ENCODE results near the gene NDFIP1.

DNA sequence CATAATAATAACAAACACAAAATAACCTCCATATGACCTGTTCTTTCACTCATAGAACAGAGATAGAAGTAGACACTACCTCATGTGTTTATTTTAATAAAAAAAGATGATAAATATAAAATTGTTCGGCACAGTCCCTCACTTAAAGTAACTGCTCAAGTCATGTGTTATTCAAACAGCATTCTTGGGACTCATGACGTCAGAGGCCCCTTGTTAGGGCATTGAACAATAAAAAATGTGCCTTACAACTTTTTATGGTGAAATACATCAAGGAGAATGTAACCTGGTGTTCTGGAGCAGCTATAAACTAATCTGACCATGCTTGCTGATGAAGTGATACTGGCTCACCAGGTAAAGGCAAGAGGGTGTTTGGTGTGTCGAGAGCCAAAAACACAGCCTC lies 12.2 kb upstream of the NDFIP1 start:
- TF ChIP-seq, protein P1, sequence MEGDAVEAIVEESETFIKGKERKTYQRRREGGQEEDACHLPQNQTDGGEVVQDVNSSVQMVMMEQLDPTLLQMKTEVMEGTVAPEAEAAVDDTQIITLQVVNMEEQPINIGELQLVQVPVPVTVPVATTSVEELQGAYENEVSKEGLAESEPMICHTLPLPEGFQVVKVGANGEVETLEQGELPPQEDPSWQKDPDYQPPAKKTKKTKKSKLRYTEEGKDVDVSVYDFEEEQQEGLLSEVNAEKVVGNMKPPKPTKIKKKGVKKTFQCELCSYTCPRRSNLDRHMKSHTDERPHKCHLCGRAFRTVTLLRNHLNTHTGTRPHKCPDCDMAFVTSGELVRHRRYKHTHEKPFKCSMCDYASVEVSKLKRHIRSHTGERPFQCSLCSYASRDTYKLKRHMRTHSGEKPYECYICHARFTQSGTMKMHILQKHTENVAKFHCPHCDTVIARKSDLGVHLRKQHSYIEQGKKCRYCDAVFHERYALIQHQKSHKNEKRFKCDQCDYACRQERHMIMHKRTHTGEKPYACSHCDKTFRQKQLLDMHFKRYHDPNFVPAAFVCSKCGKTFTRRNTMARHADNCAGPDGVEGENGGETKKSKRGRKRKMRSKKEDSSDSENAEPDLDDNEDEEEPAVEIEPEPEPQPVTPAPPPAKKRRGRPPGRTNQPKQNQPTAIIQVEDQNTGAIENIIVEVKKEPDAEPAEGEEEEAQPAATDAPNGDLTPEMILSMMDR (conservative IDR thresholded peaks at IDR 0.05; ENCODE audit: low read length) = no peak
- TF ChIP-seq EZH2phosphoT487 (IDR thresholded peaks at IDR 0.05; ENCODE audit: borderline replicate concordance, low read depth, low read length) = no peak
